ENCODE results near the gene PRKAR1A.

PRKAR1A gene

GRCh38 chr17:68587847-68588246 lies 75.6 kb downstream of the PRKAR1A start (continued):
- TF ChIP-seq TSHZ2 (CRISPR knock-in tag; IDR thresholded peaks at IDR 0.05) (no peak), CSDC2 (CRISPR knock-in tag; IDR thresholded peaks at IDR 0.05) (no peak), ZFP3 (CRISPR knock-in tag; IDR thresholded peaks at IDR 0.05) (no peak)

- TF ChIP-seq ZNF70 (CRISPR knock-in tag; IDR thresholded peaks at IDR 0.05) (no peak), RARB (CRISPR knock-in tag; IDR thresholded peaks at IDR 0.05) (no peak), TOX (CRISPR knock-in tag; IDR thresholded peaks at IDR 0.05; ENCODE audit: borderline replicate concordance) (no peak), ZFP30 (CRISPR knock-in tag; IDR thresholded peaks at IDR 0.05) (no peak), ZNF565 (CRISPR knock-in tag; conservative IDR thresholded peaks at IDR 0.05; ENCODE audit: low read depth) (no peak), ISL1 (CRISPR knock-in tag; IDR thresholded peaks at IDR 0.05) (no peak), ESRRG (CRISPR knock-in tag; IDR thresholded peaks at IDR 0.05) (no peak), CREB5 (CRISPR knock-in tag; IDR thresholded peaks at IDR 0.05; ENCODE audit: low read depth) (no peak), PPARA (CRISPR knock-in tag; IDR thresholded peaks at IDR 0.05; ENCODE audit: borderline replicate concordance) (no peak), ZFP3 (CRISPR knock-in tag; IDR thresholded peaks at IDR 0.05) (no peak), ZC3H10 (CRISPR knock-in tag; IDR thresholded peaks at IDR 0.05) (no peak)
- no peak for ATAC-seq
These were observed 76.1 kb downstream of the PRKAR1A start for GRCh38 chr17:68588362-68588761.

- no peak for TF ChIP-seq TSHZ2 (CRISPR knock-in tag; IDR thresholded peaks at IDR 0.05)
- no peak for TF ChIP-seq ZFP3 (CRISPR knock-in tag; IDR thresholded peaks at IDR 0.05)
- TF ChIP-seq TOX (CRISPR knock-in tag; IDR thresholded peaks at IDR 0.05; ENCODE audit: borderline replicate concordance) = no peak
- TF ChIP-seq CSDC2 (CRISPR knock-in tag; IDR thresholded peaks at IDR 0.05) = no peak
- no peak for ATAC-seq
These were observed 76.9 kb downstream of the PRKAR1A start for GRCh38 chr17:68589086-68589485.

GRCh38 chr17:68591583-68591982 lies 79.4 kb downstream of the PRKAR1A start:
- TF ChIP-seq ZFP30 (CRISPR knock-in tag; IDR thresholded peaks at IDR 0.05) (no peak), ESRRG (CRISPR knock-in tag; IDR thresholded peaks at IDR 0.05) (no peak), CSDC2 (CRISPR knock-in tag; IDR thresholded peaks at IDR 0.05) (no peak), ZNF8 (CRISPR knock-in tag; IDR thresholded peaks at IDR 0.05) (no peak), ZNF70 (CRISPR knock-in tag; IDR thresholded peaks at IDR 0.05) (no peak), CREB5 (CRISPR knock-in tag; IDR thresholded peaks at IDR 0.05; ENCODE audit: low read depth) (no peak), PPARA (CRISPR knock-in tag; IDR thresholded peaks at IDR 0.05; ENCODE audit: borderline replicate concordance) (no peak), TSHZ2 (CRISPR knock-in tag; IDR thresholded peaks at IDR 0.05) (no peak), BACH2 (CRISPR knock-in tag; IDR thresholded peaks at IDR 0.05; ENCODE audit: borderline replicate concordance) (no peak), OSR1 (CRISPR knock-in tag; IDR thresholded peaks at IDR 0.05) (no peak), GLIS3 (CRISPR knock-in tag; IDR thresholded peaks at IDR 0.05) (no peak), ZFP3 (CRISPR knock-in tag; IDR thresholded peaks at IDR 0.05) (no peak), ISL1 (CRISPR knock-in tag; IDR thresholded peaks at IDR 0.05) (no peak)
- ATAC-seq = no peak

Data from SK-N-SH treated with all-trans-retinoic acid at 6 μM for 48 hours (cell line).